GM12878 (cell line): ENCODE results near the gene SERTAD1. TPM values are rescaled to one million over a fixed set of nuclear protein-coding genes. Genes with fewer than 3 reads are reported as not detected.
A peak's percentile ranks its signal among the peaks of the same experiment; 100 is the strongest.

ENCODE experiments used
- ATAC-seq: fragments of 200-7000 bp; cut with Tn5 transposase; 3 replicates; pipeline ENCODE4 v1.9.1; 2020; ENCODE audit warnings: mild to moderate bottlenecking, moderate library complexity
- BruUV-seq: library from RNA; stranded (reverse); fragments of 400-500 nt; replicated peaks from 2 replicates; lab custom pipeline; 2021; lab: Mats Ljungman, UMichigan
- CTCF ChIA-PET: fragments of 300-600 bp; sonication (Branson Sonifier 250); formaldehyde crosslinking; extraction: SDS; loops from one replicate; lab custom pipeline; 2021; ENCODE audit warnings: inconsistent platforms; lab: Yijun Ruan, JAX
- POLR2A ChIA-PET: fragments of 350-600 bp; formaldehyde crosslinking; extraction: SDS; loops from one replicate; lab custom pipeline; 2021; ENCODE audit warnings: inconsistent platforms; lab: Charles Lee
- RAD21 ChIA-PET: fragments of 300-600 bp; sonication (Branson Sonifier 250); formaldehyde crosslinking; loops from one replicate; lab custom pipeline; 2023; ENCODE audit warnings: antibody characterized with exemption; ENCODE audit not compliant: unreplicated experiment; lab: Charles Lee
- SMC1A ChIA-PET: fragments of 300-600 bp; sonication (Branson Sonifier 250); formaldehyde crosslinking; loops from one replicate; lab custom pipeline; 2023; ENCODE audit not compliant: unreplicated experiment, uncharacterized antibody; lab: Charles Lee
- DNase-seq: peaks from one replicate; pipeline ENCODE4 v3.0.0-alpha.2; 2011; ENCODE audit warnings: low read depth, low spot score
- FAIRE-seq: peaks from 3 replicates; lab custom pipeline; 2011; peaks lifted over from hg19 to GRCh38; lab: Jason Lieb, UNC
- H2AFZ ChIP-seq: 2 replicates; pipeline ENCODE4 v1.6.0; 2011; ENCODE audit warnings: low read depth, low read length, control low read depth; ENCODE audit not compliant: control insufficient read depth
- H3K27ac ChIP-seq: 2 replicates; pipeline ENCODE4 v1.5.1; 2011; ENCODE audit warnings: control low read depth; ENCODE audit not compliant: control insufficient read depth, insufficient read depth
- H3K27me3 ChIP-seq, 2 experiments: replicated peaks in 1 of 2; 2 replicates each; pipeline versions ENCODE4 v1.6.0 to v1.6.1; 2011; ENCODE audit warnings: low read length in 1 of 2; ENCODE audit not compliant: control insufficient read depth in 2 of 2, insufficient read depth in 2 of 2
- H3K36me3 ChIP-seq, 2 experiments: 2 replicates each; pipeline ENCODE4 v1.5.1; 2011; ENCODE audit warnings: low read length in 1 of 2; ENCODE audit not compliant: control insufficient read depth in 2 of 2, insufficient read depth in 2 of 2
- H3K4me1 ChIP-seq: 2 replicates; pipeline ENCODE4 v1.6.1; 2011; ENCODE audit warnings: mild to moderate bottlenecking, low read length, moderate library complexity, mixed read lengths; ENCODE audit not compliant: control insufficient read depth, insufficient read depth
- H3K4me2 ChIP-seq: 2 replicates; pipeline ENCODE4 v1.6.0; 2011; ENCODE audit warnings: control low read depth; ENCODE audit not compliant: control insufficient read depth, insufficient read depth
- H3K4me3 ChIP-seq: fragments of 200-600 bp; sonication (generic); 2 replicates; pipeline ENCODE4 v1.5.1; 2016
- H3K79me2 ChIP-seq: 2 replicates; pipeline ENCODE4 v1.6.0; 2011; ENCODE audit warnings: low read length; ENCODE audit not compliant: control insufficient read depth, insufficient read depth
- H3K9ac ChIP-seq: 2 replicates; pipeline ENCODE4 v1.8.0; 2011; ENCODE audit warnings: low read length, control low read depth, mixed read lengths; ENCODE audit not compliant: control insufficient read depth, insufficient read depth
- H3K9me3 ChIP-seq: replicated peaks from 3 replicates; pipeline ENCODE4 v1.5.1; 2011; ENCODE audit warnings: mild to moderate bottlenecking, low read length; ENCODE audit not compliant: control insufficient read depth, insufficient read depth
- H4K20me1 ChIP-seq: 2 replicates; pipeline ENCODE4 v1.6.0; 2011; ENCODE audit not compliant: control insufficient read depth, insufficient read depth
- ASH2L ChIP-seq: fragments of 300-600, 200-600 bp; sonication (generic); IDR thresholded peaks from 2 replicates; pipeline ENCODE4 v1.6.1; 2017; ENCODE audit warnings: low read depth, mild to moderate bottlenecking, borderline replicate concordance
- DPF2 ChIP-seq: fragments of 450-650 bp; IDR thresholded peaks from 2 replicates; pipeline ENCODE4 v1.6.1; 2017; ENCODE audit warnings: mild to moderate bottlenecking
- ETV6 ChIP-seq, 2 experiments: fragments of 450-650 bp in 1 of 2; IDR thresholded peaks in 1 of 2; conservative IDR thresholded peaks in 1 of 2; 2 replicates each; pipeline ENCODE4 v1.6.1; 2014; ENCODE audit warnings: antibody characterized with exemption in 1 of 2, borderline replicate concordance in 1 of 2, low read depth in 1 of 2, mild to moderate bottlenecking in 1 of 2, moderate library complexity in 1 of 2
- EZH2 ChIP-seq: IDR thresholded peaks from 2 replicates; pipeline ENCODE4 v1.6.1; 2012; ENCODE audit warnings: low read depth, mild to moderate bottlenecking, control low read depth, inconsistent platforms, low read length, borderline replicate concordance; ENCODE audit not compliant: control insufficient read depth
- FOS ChIP-seq: IDR thresholded peaks from 3 replicates; pipeline ENCODE4 v1.6.1; 2011; ENCODE audit warnings: borderline replicate concordance; ENCODE audit not compliant: insufficient read length; ENCODE audit errors: extremely low read depth
- IKZF2 ChIP-seq, 2 experiments: fragments of 450-650 bp; IDR thresholded peaks; 2 replicates each; pipeline ENCODE4 v1.6.1; 2017; ENCODE audit warnings: mild to moderate bottlenecking in 2 of 2, moderate library complexity in 2 of 2
- MTA2 ChIP-seq: fragments of 450-650 bp; IDR thresholded peaks from 2 replicates; pipeline ENCODE4 v1.6.1; 2016; ENCODE audit warnings: low read depth, mild to moderate bottlenecking, moderate library complexity
- MYB ChIP-seq: fragments of 150-350 bp; IDR thresholded peaks from 2 replicates; pipeline ENCODE4 v1.6.1; 2014; ENCODE audit warnings: mild to moderate bottlenecking, low read depth, low read length, borderline replicate concordance
- NBN ChIP-seq: fragments of 450-650 bp; IDR thresholded peaks from 2 replicates; pipeline ENCODE4 v1.6.1; 2016
- PAX5 ChIP-seq: IDR thresholded peaks from 2 replicates; pipeline ENCODE4 v1.6.1; 2011; ENCODE audit warnings: low read depth, low read length, borderline replicate concordance
- RUNX3 ChIP-seq: IDR thresholded peaks from 2 replicates; pipeline ENCODE4 v1.6.1; 2012; ENCODE audit warnings: low read length, inconsistent platforms
- SP1 ChIP-seq: IDR thresholded peaks from one replicate; pipeline ENCODE4 v1.6.1; 2011; ENCODE audit warnings: low read depth, low read length
- STAT1 ChIP-seq: fragments of 450-650 bp; conservative IDR thresholded peaks from 2 replicates; pipeline ENCODE4 v1.6.1; 2014; ENCODE audit warnings: antibody characterized with exemption, mild to moderate bottlenecking
- YBX1 ChIP-seq: fragments of 450-650 bp; IDR thresholded peaks from 2 replicates; pipeline ENCODE4 v1.6.1; 2016; ENCODE audit warnings: antibody characterized with exemption
- ZNF217 ChIP-seq: fragments of 450-650 bp; IDR thresholded peaks from 2 replicates; pipeline ENCODE4 v1.6.1; 2017; ENCODE audit warnings: antibody characterized with exemption, mild to moderate bottlenecking
- WGBS: methylation state at CpG from one replicate; pipeline ENCODE4 v1.1.6; 2016; ENCODE audit warnings: low lambda C conversion rate; ENCODE audit not compliant: insufficient replicate concordance, insufficient coverage; ENCODE audit errors: missing lambda C conversion rate; 5-methylcytosine and 5-hydroxymethylcytosine counted together
- in situ Hi-C: fragments of 300-500 bp; cut with MboI; formaldehyde crosslinking; loops from 9 replicates; pipeline ENCODE4 v1.14.3; 2018; ENCODE audit warnings: mixed read lengths
- intact Hi-C: fragments of 100-400 bp; cut with micrococcal nuclease; formaldehyde crosslinking; loops from one replicate; pipeline ENCODE4 v1.14.2; 2022; ENCODE audit not compliant: unreplicated experiment
- polyA plus RNA-seq, 11 experiments: library from polyadenylated mRNA; depleted of rRNA in 4 of 11; unstranded in 6 of 11; stranded (reverse) in 5 of 11; fragments of >200 nt; fragmentation: Nextera tagmentation in 4 of 11; fragmentation: Illumina TruSeq in 1 of 11; extraction: Ambion mirVana in 4 of 11; extraction: Trizol in 1 of 11; gene quantifications; 1 replicate in 1 of 11; 2 replicates in 10 of 11; pipeline versions ENCODE4 v1.2.1 to v1.2.3, GENCODE V29; 2011 to 2016; ENCODE audit warnings: inconsistent platforms in 2 of 11, missing spikeins in 2 of 11, low read depth in 1 of 11
- total RNA-seq, 4 experiments: library from RNA; depleted of rRNA in 3 of 4; stranded (reverse); fragments of >200 nt in 3 of 4; fragmentation: Illumina TruSeq in 1 of 4; extraction: Trizol in 1 of 4; gene quantifications; 2 replicates each; pipeline versions ENCODE4 v1.2.1 to v1.2.3, GENCODE V29; 2013 to 2021
- TF ChIP-seq, protein P1 (sequence below): IDR thresholded peaks from 2 replicates; pipeline ENCODE4 v1.6.1; 2011; ENCODE audit warnings: low read depth, low read length, improper control_type of control experiment, borderline replicate concordance
- TF ChIP-seq, protein P2 (sequence below): fragments of 450-650 bp; conservative IDR thresholded peaks from 2 replicates; pipeline ENCODE4 v1.6.1; 2017; ENCODE audit warnings: mild to moderate bottlenecking, moderate library complexity
- TF ChIP-seq, protein P3 (sequence below): fragments of 450-650 bp; formaldehyde crosslinking; IDR thresholded peaks from 2 replicates; pipeline ENCODE4 v1.4.0; 2022; ENCODE audit warnings: mild to moderate bottlenecking, moderate library complexity

Gene SERTAD1
- total and polyA plus RNA-seq, 10 of the 15 experiments (the other 5 are each of a cell fraction or from before 2014, with no cell fraction given) = 0.23 to 14.2 (median 8.0) TPM

DNA sequence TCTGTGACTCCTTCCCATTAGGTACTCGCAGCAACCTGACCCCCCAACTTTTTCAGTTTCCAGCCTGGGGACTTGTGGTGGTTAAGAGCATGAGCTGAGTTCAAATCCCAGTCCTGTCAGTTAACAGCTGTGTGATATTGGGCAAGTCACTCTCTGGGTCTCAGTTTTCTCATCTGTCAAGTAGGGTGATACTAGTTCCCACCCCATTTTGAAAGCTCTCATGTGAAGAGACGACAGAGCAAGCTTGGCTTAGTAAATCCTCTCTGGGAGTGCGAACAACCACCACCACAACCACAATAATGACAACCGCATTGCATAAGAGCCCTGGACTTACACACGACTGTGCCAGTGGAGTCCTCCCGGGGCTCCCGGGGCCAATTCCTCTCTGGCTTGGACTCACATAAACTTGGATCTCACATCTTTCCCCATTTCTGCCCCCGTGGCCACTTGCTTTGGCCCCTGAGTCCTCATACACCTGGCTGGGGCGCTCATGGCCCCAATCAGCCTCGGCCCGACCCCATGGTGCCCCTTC, 39.3 kb upstream of the SERTAD1 start:
- in situ Hi-C loops = no loop called here
- no peak for FAIRE-seq
- no peak for DNase-seq
- ChIA-PET SMC1A (interaction anchor here (0.9 to 3.4 kb wide), 13 partner anchors 12 to 170 kb away, joined by 3 to 18 read pairs (median 5); partner anchors contain the start of gene SERTAD3), POLR2A (interaction anchor here (0.9 to 1.9 kb wide), 8 partner anchors 8 to 117 kb away, joined by 3 to 15 read pairs (median 6); partner anchors contain the start of genes C19orf47, PLD3 and SERTAD1), CTCF (interaction anchor here (0.6 to 4.7 kb wide), 22 partner anchors 11 to 183 kb away, joined by 3 to 67 read pairs (median 5); partner anchors contain the start of genes PRX and SERTAD1), RAD21 (interaction anchor here (0.7 to 4.6 kb wide), 25 partner anchors 11 to 275 kb away, joined by 3 to 26 read pairs (median 4); partner anchors contain the start of genes C19orf47, PLD3 and SERTAD1)
- Histone ChIP-seq H3K4me3 (peak overlapping the region; percentile 66), H3K9ac (peak overlapping the region; percentile 81), H3K4me1 (peaks cover 31% of the 10 kb centered on the region), H3K27me3 (peaks cover 0 to 2% of the 10 kb centered on the region in 2 experiments; a peak in 3 of 4 replicates), H3K9me3 (no peaks in the 10 kb centered on the region), H3K4me2 (peak overlapping the region; percentile 82), H2AFZ (peak overlapping the region; percentile 95), H3K27ac (peak overlapping the region; percentile 61), H4K20me1 (no peaks in the 10 kb centered on the region), H3K36me3 (no peaks in the 10 kb centered on the region), H3K79me2 (no peaks in the 10 kb centered on the region)
- ATAC-seq = peak; percentile 17
- intact Hi-C loops = loop anchor here (2.0 kb wide), 1 partner anchor 134 kb away; no protein-coding TSS in a partner anchor
- TSS peak; percentile 91 for BruUV-seq
- 8% methylated on average over 11 of the region's 11 CpGs for WGBS
- no peak for TF ChIP-seq SP1
- TF ChIP-seq, protein P1, sequence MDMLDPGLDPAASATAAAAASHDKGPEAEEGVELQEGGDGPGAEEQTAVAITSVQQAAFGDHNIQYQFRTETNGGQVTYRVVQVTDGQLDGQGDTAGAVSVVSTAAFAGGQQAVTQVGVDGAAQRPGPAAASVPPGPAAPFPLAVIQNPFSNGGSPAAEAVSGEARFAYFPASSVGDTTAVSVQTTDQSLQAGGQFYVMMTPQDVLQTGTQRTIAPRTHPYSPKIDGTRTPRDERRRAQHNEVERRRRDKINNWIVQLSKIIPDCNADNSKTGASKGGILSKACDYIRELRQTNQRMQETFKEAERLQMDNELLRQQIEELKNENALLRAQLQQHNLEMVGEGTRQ = no peak
- no peak for TF ChIP-seq ASH2L
- TF ChIP-seq DPF2 = no peak
- no peak for TF ChIP-seq FOS
- TF ChIP-seq MTA2 = 0 out of 2 replicates have a peak, but pooled peaks have one; percentile 17
- TF ChIP-seq ETV6 (conservative IDR thresholded peaks at IDR 0.05 in 1 of 2, IDR thresholded peaks at IDR 0.05 in 1 of 2; ENCODE audit: borderline replicate concordance in 1 of 2, low read depth in 1 of 2) = no peak
- TF ChIP-seq PAX5 = no peak
- TF ChIP-seq, protein P2, sequence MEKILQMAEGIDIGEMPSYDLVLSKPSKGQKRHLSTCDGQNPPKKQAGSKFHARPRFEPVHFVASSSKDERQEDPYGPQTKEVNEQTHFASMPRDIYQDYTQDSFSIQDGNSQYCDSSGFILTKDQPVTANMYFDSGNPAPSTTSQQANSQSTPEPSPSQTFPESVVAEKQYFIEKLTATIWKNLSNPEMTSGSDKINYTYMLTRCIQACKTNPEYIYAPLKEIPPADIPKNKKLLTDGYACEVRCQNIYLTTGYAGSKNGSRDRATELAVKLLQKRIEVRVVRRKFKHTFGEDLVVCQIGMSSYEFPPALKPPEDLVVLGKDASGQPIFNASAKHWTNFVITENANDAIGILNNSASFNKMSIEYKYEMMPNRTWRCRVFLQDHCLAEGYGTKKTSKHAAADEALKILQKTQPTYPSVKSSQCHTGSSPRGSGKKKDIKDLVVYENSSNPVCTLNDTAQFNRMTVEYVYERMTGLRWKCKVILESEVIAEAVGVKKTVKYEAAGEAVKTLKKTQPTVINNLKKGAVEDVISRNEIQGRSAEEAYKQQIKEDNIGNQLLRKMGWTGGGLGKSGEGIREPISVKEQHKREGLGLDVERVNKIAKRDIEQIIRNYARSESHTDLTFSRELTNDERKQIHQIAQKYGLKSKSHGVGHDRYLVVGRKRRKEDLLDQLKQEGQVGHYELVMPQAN = no peak
- TF ChIP-seq EZH2 = no peak
- TF ChIP-seq RUNX3 = peak; percentile 25
- no peak for TF ChIP-seq YBX1
- peak; percentile 4 to 22; a peak in 2 of 4 replicates for TF ChIP-seq IKZF2 (IDR thresholded peaks at IDR 0.05)
- peak; percentile 55; the same call in 1 of the 2 replicates for TF ChIP-seq ZNF217
- no peak for TF ChIP-seq STAT1
- TF ChIP-seq, protein P3, sequence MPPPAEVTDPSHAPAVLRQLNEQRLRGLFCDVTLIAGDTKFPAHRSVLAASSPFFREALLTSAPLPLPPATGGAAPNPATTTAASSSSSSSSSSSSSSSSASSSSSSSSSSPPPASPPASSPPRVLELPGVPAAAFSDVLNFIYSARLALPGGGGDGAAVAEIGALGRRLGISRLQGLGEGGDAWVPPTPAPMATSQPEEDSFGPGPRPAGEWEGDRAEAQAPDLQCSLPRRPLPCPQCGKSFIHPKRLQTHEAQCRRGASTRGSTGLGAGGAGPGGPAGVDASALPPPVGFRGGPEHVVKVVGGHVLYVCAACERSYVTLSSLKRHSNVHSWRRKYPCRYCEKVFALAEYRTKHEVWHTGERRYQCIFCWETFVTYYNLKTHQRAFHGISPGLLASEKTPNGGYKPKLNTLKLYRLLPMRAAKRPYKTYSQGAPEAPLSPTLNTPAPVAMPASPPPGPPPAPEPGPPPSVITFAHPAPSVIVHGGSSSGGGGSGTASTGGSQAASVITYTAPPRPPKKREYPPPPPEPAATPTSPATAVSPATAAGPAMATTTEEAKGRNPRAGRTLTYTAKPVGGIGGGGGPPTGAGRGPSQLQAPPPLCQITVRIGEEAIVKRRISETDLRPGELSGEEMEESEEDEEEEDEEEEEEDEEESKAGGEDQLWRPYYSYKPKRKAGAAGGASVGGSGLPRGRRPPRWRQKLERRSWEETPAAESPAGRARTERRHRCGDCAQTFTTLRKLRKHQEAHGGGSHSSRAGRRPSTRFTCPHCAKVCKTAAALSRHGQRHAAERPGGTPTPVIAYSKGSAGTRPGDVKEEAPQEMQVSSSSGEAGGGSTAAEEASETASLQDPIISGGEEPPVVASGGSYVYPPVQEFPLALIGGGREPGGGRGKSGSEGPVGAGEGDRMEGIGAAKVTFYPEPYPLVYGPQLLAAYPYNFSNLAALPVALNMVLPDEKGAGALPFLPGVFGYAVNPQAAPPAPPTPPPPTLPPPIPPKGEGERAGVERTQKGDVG (CRISPR knock-in tag) = no peak
- peak; percentile 30; the same call in 1 of the 2 replicates for TF ChIP-seq NBN
- TF ChIP-seq MYB = no peak
